Activated CD4-positive, alpha-beta T cell treated with anti-CD3 and anti-CD28 coated beads for 36 hours (primary cell): ENCODE data around the gene NOD1. TPM values are rescaled to one million over a fixed set of nuclear protein-coding genes. Genes with fewer than 3 reads are reported as not detected.
A peak's percentile ranks its signal among the peaks of the same experiment; 100 is the strongest.
"Not testable (repeated sequence)": the region's sequence is repeated elsewhere in the genome, so short reads cannot be mapped to it uniquely, and the experiment has no call there.

Experiments used
- ATAC-seq: fragments of 200-7000 bp; cut with Tn5 transposase; one replicate; pipeline ENCODE4 v1.10.0; 2021; ENCODE audit warnings: mild to moderate bottlenecking, moderate library complexity
- CTCF ChIA-PET: fragments of 350-600 bp; sonication (Branson Sonifier 250); formaldehyde crosslinking; loops from one replicate; lab custom pipeline; 2021; ENCODE audit warnings: antibody characterized with exemption; lab: Charles Lee
- POLR2A ChIA-PET: fragments of 350-600 bp; sonication (Branson Sonifier 250); formaldehyde crosslinking; loops from one replicate; lab custom pipeline; 2021; ENCODE audit warnings: antibody characterized with exemption, inconsistent platforms; lab: Charles Lee
- DNase-seq: peaks from one replicate; pipeline ENCODE4 v3.0.0-alpha.2; 2020
- H3K27ac Mint-ChIP-seq: one replicate; pipeline ENCODE4 v1.8.0; 2021; ENCODE audit warnings: mixed read lengths
- H3K27me3 Mint-ChIP-seq: one replicate; pipeline ENCODE4 v1.8.0; 2021; ENCODE audit warnings: mixed read lengths
- H3K36me3 Mint-ChIP-seq: one replicate; pipeline ENCODE4 v1.8.0; 2021; ENCODE audit warnings: low read depth, mixed read lengths
- H3K4me1 Mint-ChIP-seq: one replicate; pipeline ENCODE4 v1.8.0; 2021; ENCODE audit warnings: mixed read lengths
- H3K4me3 Mint-ChIP-seq: one replicate; pipeline ENCODE4 v1.8.0; 2021; ENCODE audit warnings: mild to moderate bottlenecking, moderate library complexity, mixed read lengths
- H3K9me3 Mint-ChIP-seq: one replicate; pipeline ENCODE4 v1.8.0; 2021; ENCODE audit warnings: low read depth, mixed read lengths
- intact Hi-C, 2 experiments: fragments of 100-400 bp; cut with DNase I in 1 of 2; cut with micrococcal nuclease in 1 of 2; formaldehyde crosslinking; loops; one replicate each; pipeline versions ENCODE4 v1.14.2 to v1.15.1; 2022 to 2024; cut with DNase I, micrococcal nuclease
- total RNA-seq, 2 experiments: library from RNA; stranded (reverse); gene quantifications; one replicate each; pipeline ENCODE4 v1.2.3, GENCODE V29; 2021

The NOD1 gene
- total RNA-seq, 2 experiments from 2014 or later: 10.8 to 11.0 TPM

- Mint-ChIP-seq H3K4me3 (peak overlapping the region; percentile 84), H3K36me3 (peaks cover 29% of the 10 kb centered on the region), H3K4me1 (peaks cover 44% of the 10 kb centered on the region), H3K9me3 (peaks cover 3% of the 10 kb centered on the region), H3K27ac (peak overlapping the region; percentile 72), H3K27me3 (no peaks in the 10 kb centered on the region)
- ATAC-seq (no peak), DNase-seq (no peak)
- POLR2A ChIA-PET: interaction anchor here (0.6 kb wide), 1 partner anchor 9 kb away, joined by 4 read pairs; no protein-coding TSS in a partner anchor
- intact Hi-C loops: loop anchor here (1.0 to 10.0 kb wide), 8 partner anchors 25 to 477 kb away; partner anchors contain the start of genes FKBP14 (in 2 of the 2), GARS1 (in 2 of the 2), NOD1 (in 2 of the 2) and ZNRF2 (in 2 of the 2)
- CTCF ChIA-PET: interaction anchor here (0.6 to 1.2 kb wide), 3 partner anchors 65 to 238 kb away, joined by 3 to 4 read pairs (median 4); no protein-coding TSS in a partner anchor
Observed at GRCh38 chr7:30503274-30504212, 25.0 kb upstream of the NOD1 start.

- Mint-ChIP-seq H3K27ac (peak overlapping the region; percentile 8), H3K4me3 (no peak overlapping the region), H3K4me1 (peaks cover 44% of the 10 kb centered on the region), H3K9me3 (peaks cover 3% of the 10 kb centered on the region), H3K27me3 (no peaks in the 10 kb centered on the region), H3K36me3 (peaks cover 30% of the 10 kb centered on the region)
- POLR2A ChIA-PET: interaction anchor here (0.6 kb wide), 1 partner anchor 8 kb away, joined by 4 read pairs; no protein-coding TSS in a partner anchor
- intact Hi-C loops: loop anchor here in 1 of 2 experiments (5.0 to 10.0 kb wide), 2 partner anchors 92 to 475 kb away; partner anchors contain the start of genes FKBP14, GARS1 and PLEKHA8
- ATAC-seq (no peak), DNase-seq (no peak)
- CTCF ChIA-PET: interaction anchor here (0.6 to 0.8 kb wide), 2 partner anchors 8 to 239 kb away, joined by 3 to 4 read pairs; no protein-coding TSS in a partner anchor
Observed at GRCh38 chr7:30502470-30503251, 24.1 kb upstream of the NOD1 start.

- ATAC-seq (no peak), DNase-seq (no peak)
- peaks cover 44% of the 10 kb centered on the region for H3K4me1 Mint-ChIP-seq
- CTCF ChIA-PET: interaction anchor here (0.7 to 1.4 kb wide), 2 partner anchors 63 to 148 kb away, joined by 3 read pairs; no protein-coding TSS in a partner anchor
- no peak overlapping the region for H3K27ac Mint-ChIP-seq
- H3K27me3 Mint-ChIP-seq: no peaks in the 10 kb centered on the region
- peaks cover 40% of the 10 kb centered on the region for H3K36me3 Mint-ChIP-seq
- H3K4me3 Mint-ChIP-seq: no peak overlapping the region
- H3K9me3 Mint-ChIP-seq: no peaks in the 10 kb centered on the region
- POLR2A ChIA-PET: no interaction called here
- intact Hi-C loops: loop anchor here in 1 of 2 experiments (5.0 to 10.0 kb wide), 2 partner anchors 94 to 474 kb away; partner anchors contain the start of genes FKBP14, GARS1 and PLEKHA8
Observed at GRCh38 chr7:30501264-30501663, 22.7 kb upstream of the NOD1 start.

- H3K9me3 Mint-ChIP-seq: peaks cover 18% of the 10 kb centered on the region
- peaks cover 35% of the 10 kb centered on the region for H3K36me3 Mint-ChIP-seq
- POLR2A ChIA-PET: no interaction called here
- no peaks in the 10 kb centered on the region for H3K4me1 Mint-ChIP-seq
- intact Hi-C loops: no loop called here
- DNase-seq: no peak
- CTCF ChIA-PET: no interaction called here
- H3K4me3 Mint-ChIP-seq: no peak overlapping the region
- peaks cover 2% of the 10 kb centered on the region for H3K27me3 Mint-ChIP-seq
- ATAC-seq: no peak
- no peak overlapping the region for H3K27ac Mint-ChIP-seq
Observed at GRCh38 chr7:30493228-30493627, 14.6 kb upstream of the NOD1 start.

GRCh38 chr7:30491417-30491816 is 12.8 kb upstream of the NOD1 start:
- ATAC-seq: no peak
- peaks cover 18% of the 10 kb centered on the region for H3K9me3 Mint-ChIP-seq
- H3K27me3 Mint-ChIP-seq: peaks cover 2% of the 10 kb centered on the region
- H3K27ac Mint-ChIP-seq: no peak overlapping the region
- DNase-seq: no peak
- peaks cover 26% of the 10 kb centered on the region for H3K36me3 Mint-ChIP-seq
- H3K4me3 Mint-ChIP-seq: no peak overlapping the region
- CTCF ChIA-PET: no interaction called here
- POLR2A ChIA-PET: no interaction called here
- no peaks in the 10 kb centered on the region for H3K4me1 Mint-ChIP-seq
- intact Hi-C loops: no loop called here

GRCh38 chr7:30487371-30487770 is 8.8 kb upstream of the NOD1 start:
- Mint-ChIP-seq H3K27ac (no peak overlapping the region), H3K4me1 (no peaks in the 10 kb centered on the region), H3K27me3 (no peaks in the 10 kb centered on the region), H3K9me3 (peaks cover 10% of the 10 kb centered on the region), H3K36me3 (peaks cover 1% of the 10 kb centered on the region), H3K4me3 (no peak overlapping the region)
- intact Hi-C loops: no loop called here
- POLR2A ChIA-PET: no interaction called here
- CTCF ChIA-PET: interaction anchor here (1.0 kb wide), 1 partner anchor 25 kb away, joined by 4 read pairs; no protein-coding TSS in a partner anchor
- no peak for ATAC-seq
- DNase-seq: no peak

- ChIA-PET CTCF (no interaction called here), POLR2A (no interaction called here)
- DNase-seq: no peak
- intact Hi-C loops: no loop called here
- Mint-ChIP-seq H3K9me3 (no peaks in the 10 kb centered on the region), H3K36me3 (no peaks in the 10 kb centered on the region), H3K4me3 (no peak overlapping the region), H3K4me1 (no peaks in the 10 kb centered on the region), H3K27ac (no peak overlapping the region), H3K27me3 (no peaks in the 10 kb centered on the region)
- ATAC-seq: no peak
Observed at GRCh38 chr7:30485667-30486066, 7.1 kb upstream of the NOD1 start.

- H3K9me3 Mint-ChIP-seq, H3K4me3 Mint-ChIP-seq, H3K36me3 Mint-ChIP-seq, POLR2A ChIA-PET, CTCF ChIA-PET, intact Hi-C loops, H3K27ac Mint-ChIP-seq, ATAC-seq, DNase-seq, H3K27me3 Mint-ChIP-seq: not testable (repeated sequence)
- H3K4me1 Mint-ChIP-seq: peaks cover 23% of the 10 kb centered on the region
Observed at GRCh38 chr7:30481416-30481815, 2.8 kb upstream of the NOD1 start.

GRCh38 chr7:30479202-30480120 is 877 bp upstream of the NOD1 start:
- Mint-ChIP-seq H3K27me3 (no peaks in the 10 kb centered on the region), H3K4me1 (peaks cover 41% of the 10 kb centered on the region), H3K9me3 (no peaks in the 10 kb centered on the region), H3K4me3 (peak overlapping the region; percentile 88), H3K36me3 (peaks cover 4% of the 10 kb centered on the region), H3K27ac (peak overlapping the region; percentile 84)
- POLR2A ChIA-PET: interaction anchor here (0.6 kb wide), 1 partner anchor 196 kb away, joined by 10 read pairs; no protein-coding TSS in a partner anchor
- ATAC-seq (peak; percentile 56), DNase-seq (peak; percentile 58)
- intact Hi-C loops: loop anchor here (2.0 to 5.0 kb wide), 6 partner anchors 157 to 452 kb away; partner anchors contain the start of genes PLEKHA8 (in 2 of the 2), FKBP14 (in 1 of the 2), MTURN (in 1 of the 2) and ZNRF2 (in 1 of the 2)
- CTCF ChIA-PET: interaction anchor here (0.6 to 1.9 kb wide), 3 partner anchors 31 to 136 kb away, joined by 3 to 7 read pairs (median 5); no protein-coding TSS in a partner anchor
